SW480 (cell line): Measurements from ENCODE around the gene TM9SF1.
A peak's percentile ranks its signal among the peaks of the same experiment; 100 is the strongest.

Experiments
- DNase-seq: peaks from one replicate; pipeline ENCODE4 v3.0.0-alpha.2; 2016; ENCODE audit warnings: low spot score

Gene TM9SF1

GRCh38 chr14:24196071-24197055 lies 1.1 kb upstream of the TM9SF1 start:
- peak; percentile 26 for DNase-seq

DNA sequence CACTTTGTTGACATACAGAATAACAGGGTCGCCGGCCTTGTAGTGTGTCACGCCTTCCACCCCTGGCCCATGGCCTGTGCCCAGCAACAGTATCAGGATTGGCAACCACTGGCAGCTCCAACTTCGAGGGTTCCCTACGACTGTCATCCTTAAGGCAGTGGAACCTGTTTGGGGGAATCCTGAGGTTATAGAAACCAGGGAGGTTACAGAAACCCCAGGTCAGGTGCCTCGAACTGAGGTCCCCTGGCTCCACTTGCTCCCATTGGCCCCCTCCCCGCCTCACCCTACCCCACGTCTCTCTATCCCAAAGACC lies 412 bp downstream of the TM9SF1 start:
- DNase-seq, result no peak

DNA sequence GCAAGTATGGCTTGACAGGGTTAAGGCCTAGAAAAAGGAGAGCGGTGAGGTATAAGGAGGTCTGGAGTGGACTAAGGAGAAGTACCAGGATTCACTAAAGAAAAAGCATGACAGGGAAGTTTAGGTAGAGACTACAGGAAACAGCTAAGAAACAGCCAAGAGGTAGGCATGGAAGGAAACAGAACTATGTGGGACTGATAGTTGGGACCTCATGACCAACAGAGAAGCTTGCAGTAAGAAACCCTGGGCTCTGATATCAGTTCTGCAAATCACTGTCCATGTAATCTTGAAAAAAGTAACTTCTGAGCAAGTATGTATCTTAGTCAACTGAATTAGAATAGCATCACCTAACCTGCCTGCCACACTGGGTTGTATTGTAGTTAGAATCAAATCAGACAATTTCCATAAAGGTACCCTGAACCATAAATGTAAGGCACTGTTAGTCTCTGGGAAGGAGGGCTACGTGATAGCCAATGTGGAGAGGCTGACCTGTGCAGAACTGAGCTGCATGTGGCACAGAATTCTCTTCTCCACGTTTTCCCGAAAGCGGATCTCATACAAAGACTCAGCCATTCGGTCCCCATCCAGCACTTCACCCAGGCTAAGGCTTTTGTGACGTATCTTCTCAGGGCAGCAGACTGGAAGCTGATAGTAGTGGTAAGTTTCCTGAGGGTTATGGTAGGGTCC lies 912 bp downstream of the TM9SF1 start:
- no peak for DNase-seq

- DNase-seq, result no peak
These were observed 2.3 kb downstream of the TM9SF1 start for GRCh38 chr14:24192933-24193332.

- DNase-seq, result no peak
These were observed 4.8 kb downstream of the TM9SF1 start for GRCh38 chr14:24190416-24190815.

DNA sequence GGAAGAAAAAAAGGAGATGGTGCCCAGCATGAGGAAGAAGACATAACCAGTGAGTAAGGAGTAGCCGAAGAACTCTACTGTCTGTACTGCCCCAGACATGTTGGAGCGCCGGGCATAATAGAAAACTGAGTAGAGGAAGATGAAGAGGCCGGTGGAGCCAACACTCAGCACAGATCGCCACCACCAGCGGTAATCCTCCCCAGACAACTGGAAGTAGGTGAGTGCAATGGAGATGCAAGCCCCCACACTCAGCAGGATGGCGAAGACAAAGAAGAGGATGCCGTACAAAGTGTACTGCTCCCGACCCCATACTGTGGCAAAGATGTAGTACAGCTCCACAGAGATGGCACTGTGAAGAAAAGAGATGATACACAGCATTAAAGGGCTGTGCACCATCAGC lies 5.8 kb downstream of the TM9SF1 start:
- no peak for DNase-seq

GRCh38 chr14:24189059-24189375 lies 6.2 kb downstream of the TM9SF1 start:
- no peak for DNase-seq

DNA sequence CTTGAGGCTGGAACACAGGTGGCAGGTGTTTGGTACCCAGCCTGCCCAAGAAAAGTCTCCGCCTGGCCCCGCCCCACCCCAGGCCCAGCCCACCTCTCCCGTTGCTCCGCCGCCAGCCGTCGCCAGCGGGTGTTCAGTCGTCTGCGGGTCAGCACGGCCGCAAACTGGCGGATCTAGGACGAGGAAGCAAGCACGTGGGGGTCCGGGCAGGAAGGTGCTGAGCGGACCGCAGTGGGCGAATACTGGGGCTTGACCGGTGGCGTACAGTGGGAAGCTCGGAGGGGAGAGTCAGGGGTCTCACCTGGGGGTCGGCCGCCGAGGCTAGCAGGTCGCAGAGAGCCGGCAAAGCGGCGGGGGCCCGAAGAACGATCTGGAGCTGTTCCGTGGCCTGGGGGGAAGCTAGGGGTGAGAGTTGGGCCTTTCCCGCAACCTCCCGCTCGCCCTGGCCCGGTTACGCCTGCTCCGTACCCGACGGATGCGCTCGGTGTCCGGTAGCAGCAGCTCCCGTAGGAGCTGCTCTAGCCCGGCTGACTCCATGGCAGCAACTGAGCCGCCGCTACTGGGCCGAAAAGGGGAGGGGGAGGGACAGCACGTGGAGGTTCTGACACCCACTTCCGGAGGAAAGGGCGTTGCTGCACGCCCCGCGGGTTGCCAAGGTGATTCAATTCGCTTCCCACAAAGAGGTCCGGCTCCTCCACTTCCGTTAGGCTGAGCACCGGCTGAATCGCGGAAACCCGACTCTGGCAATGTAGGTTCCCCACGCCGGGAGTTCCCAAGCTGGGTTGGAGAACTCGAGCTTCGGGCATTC lies 6.8 kb downstream of the TM9SF1 start, which contains the start of gene IPO4:
IPO4 (minus strand) TSS at position 566 of the 808 bp plus-strand sequence; CDS start at position 537, 29 bp downstream.
- DNase-seq, result peak; percentile 98

DNA sequence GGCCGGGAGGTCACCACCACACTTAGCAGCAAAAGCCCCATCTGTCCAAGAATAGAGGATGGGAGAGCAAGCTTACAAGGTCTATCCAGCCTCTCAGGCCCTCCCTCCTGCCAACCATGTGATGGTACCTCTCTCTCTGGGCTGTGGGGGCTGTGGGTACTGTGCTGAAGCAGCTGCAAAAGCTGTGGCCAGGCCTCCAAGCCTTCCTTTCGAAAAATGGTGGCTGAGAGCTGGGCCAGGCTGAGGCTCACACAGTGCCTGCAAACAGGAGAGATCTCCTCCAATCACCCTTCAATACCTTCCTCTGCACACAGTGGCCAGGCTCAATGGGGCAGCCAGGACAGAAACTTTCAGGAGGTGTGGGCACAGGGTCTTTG lies 7.7 kb downstream of the TM9SF1 start:
- no peak for DNase-seq

- no peak for DNase-seq
These were observed 8.3 kb downstream of the TM9SF1 start for GRCh38 chr14:24186831-24187538.

- DNase-seq, result no peak
These were observed 9.5 kb downstream of the TM9SF1 start for GRCh38 chr14:24185741-24186140.

DNA sequence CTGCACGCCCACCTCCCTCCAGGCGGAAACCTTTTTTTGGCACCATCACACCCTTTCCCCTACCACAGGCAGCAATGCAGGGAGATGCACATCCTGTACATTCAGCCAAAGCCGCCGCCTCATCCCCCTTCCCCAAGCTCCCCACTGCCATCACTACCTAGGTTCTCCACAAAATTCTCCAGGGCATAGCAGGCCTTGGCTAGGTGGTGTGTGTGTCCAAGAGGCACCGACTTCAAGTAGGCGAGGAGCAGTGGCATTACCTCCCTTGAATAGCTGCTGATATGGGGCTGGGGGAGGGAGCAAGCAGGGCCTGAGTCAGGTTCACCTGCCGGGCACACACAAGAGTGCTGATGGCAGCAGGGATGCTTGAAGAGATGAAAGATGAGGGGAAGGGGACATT lies 10.2 kb downstream of the TM9SF1 start:
- no peak for DNase-seq

DNA sequence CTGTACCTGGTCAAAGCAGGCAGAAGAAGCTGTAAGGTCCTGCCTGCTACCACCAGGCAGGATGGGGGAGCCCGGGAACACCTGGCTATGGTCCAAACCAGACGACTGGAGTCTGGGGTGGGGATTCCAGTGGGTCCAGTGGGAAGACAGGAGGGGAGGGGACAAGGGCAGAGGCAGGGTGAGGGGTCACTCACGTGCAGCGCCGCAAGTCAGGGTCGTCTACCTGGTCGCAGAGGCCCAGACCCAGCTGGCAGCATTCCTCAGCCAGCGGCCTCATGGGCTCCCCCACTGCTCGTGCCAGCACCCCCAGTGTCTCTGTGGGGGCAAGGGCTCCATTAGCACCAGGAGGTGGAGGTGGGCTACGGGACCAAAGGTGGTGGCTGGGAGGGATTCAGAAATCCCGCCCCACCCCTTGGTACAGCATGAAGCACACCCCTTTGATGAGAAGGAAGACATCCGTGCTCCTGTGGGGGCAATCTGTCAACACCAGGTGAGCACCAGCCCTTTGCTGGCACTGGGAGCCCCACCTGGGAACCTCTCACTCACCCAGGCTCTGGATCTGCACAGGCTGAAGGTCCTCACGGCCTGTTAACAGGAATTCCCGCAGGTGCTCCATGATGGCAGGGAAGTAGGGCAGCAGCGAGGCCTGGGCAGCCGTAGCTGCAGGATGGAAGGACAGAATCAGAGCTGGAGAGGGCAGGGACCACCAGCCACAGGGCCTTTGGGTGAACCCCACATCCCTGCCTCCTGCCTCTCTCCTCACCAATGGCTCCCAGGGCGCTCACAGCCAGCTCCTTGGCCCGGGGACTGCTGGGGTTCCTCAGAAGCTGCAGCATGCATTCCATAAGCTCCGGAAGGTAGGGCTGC lies 10.9 kb downstream of the TM9SF1 start:
- DNase-seq, result no peak

- DNase-seq, result no peak
These were observed 12.2 kb downstream of the TM9SF1 start for GRCh38 chr14:24183014-24183481.

GRCh38 chr14:24182110-24182882 lies 12.9 kb downstream of the TM9SF1 start:
- no peak for DNase-seq

DNA sequence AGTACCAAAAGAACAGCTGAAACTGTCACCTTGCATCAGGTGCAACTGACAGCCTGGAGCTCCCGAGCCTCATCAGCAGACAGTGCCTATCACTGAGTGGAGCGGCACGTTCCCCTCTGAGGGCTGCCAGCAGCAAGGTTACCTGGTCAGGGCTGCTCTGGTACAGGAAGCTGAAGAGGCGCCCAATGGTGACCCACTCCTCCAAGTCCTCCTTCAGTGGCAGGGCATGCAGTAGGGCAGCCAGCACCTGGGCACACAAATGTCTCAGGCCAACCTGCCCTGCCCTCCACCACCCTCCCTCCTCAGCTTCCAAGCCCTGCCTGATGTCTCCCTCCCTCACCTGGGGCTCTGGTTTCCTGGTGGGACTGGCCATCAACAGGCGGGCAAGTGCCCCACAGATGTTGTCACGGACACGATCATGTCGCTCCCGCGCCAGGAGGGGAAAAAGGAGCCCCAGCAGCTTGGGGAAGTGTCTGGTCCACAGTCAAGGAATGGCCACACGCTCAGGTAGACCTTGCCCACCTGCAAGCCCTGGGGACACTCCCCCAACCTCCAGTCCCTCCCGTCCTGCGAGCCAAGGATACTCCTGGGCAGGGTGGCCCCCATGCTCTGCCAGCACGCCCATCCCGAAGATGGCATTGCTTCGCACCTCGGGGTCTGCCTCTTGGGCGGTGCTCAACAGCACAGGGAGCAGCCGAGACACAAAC lies 13.7 kb downstream of the TM9SF1 start:
- DNase-seq, result no peak

GRCh38 chr14:24179961-24180796 lies 15.1 kb downstream of the TM9SF1 start:
- no peak for DNase-seq

DNA sequence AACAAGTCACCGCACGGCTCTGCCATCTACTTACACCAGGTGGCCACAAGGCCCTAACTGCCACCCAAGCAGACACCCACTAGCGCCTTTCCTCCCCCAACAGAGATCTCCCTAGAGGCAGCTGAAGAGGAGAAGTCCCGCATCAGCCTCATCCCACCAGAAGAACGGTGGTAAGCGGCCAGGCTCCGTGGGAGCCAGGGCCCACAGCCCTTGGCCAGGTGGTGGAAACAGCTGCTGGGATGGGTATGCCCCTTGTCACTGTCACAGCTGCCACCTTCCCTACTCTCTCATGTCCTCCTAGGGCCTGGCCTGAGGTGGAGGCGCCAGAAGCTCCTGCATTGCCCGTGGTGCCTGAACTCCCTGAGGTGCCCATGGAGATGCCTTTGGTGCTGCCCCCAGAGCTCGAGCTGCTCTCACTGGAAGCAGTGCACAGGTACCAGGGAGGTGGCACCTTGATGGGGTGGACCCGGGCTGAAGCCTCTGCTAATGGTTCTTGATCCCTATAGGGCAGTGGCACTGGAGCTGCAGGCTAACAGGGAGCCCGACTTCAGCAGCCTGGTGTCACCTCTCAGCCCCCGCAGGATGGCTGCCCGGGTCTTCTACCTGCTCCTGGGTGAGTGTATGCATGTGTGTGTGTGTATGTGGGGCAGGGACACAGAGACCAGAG lies 15.8 kb downstream of the TM9SF1 start:
- no peak for DNase-seq
